ENCODE results near the gene PLEKHM1.
"Not testable (repeated sequence)": the region's sequence is repeated elsewhere in the genome, so short reads cannot be mapped to it uniquely, and the experiment has no call there.

PLEKHM1 gene

GRCh38 chr17:45441526-45442310 lies 48.8 kb downstream of the PLEKHM1 start:
- no peak for DNase-seq

DNA sequence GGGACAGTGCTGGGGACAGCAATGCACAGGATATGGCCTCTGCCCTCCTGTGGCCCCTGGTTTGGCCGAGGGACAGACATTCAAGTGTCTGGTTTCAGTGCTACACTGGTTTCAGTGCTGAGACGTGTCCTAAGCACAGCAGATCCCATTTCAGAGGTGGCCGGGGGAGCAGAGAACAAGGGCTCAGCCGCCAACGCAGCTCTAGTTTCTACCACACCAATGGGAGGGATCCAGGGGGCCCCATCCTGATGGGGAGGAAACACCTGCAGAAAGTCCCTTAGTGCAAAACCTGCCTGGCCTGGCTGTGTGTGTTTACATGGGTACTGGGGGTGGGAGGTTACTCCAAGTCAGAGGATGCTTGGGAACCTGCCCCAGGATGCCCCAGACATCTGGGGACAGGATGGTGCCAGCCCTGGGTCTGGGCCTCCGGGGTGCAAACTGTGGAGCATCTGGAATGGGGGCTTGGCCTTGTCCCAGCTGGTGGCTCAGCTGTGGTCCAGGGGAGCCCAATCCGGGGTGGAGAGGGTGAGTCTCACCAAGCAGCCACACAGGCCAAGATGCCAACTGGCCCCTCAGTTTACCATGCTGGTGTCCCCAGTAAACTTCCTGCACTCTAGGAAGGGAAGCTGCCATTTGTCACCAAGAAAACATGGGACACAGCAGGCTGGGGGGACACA lies 49.5 kb downstream of the PLEKHM1 start:
- not testable (repeated sequence) for DNase-seq

DNA sequence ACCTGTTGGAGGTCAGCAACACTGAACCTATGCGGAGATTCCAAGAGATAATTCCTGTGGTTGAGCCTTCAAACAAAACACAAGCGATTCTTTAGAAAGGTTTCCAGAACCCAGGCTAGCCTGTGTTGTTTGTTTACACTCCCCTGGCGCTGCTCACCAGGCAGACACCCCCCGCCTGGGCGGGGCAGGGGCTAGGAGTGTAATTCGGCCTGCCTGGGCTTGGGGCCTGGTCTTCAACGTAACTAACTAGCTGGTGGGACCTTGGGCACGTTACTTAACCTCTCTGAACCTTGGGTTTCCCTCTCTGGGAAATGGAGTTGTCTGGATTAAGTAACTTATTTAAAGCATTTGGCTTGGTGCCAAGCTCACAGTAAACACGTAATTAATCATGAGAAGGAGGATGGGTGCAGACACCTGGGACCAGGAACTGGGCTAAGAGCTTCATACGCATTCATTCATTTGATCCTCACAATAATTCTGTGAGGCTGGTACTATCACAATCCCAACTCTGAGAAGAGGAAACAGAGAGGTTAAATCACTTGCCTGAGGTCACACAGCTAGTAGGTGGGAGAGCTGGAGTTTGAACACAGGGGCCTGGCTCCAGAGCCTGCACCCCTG lies 50.3 kb downstream of the PLEKHM1 start:
- DNase-seq = no peak

DNA sequence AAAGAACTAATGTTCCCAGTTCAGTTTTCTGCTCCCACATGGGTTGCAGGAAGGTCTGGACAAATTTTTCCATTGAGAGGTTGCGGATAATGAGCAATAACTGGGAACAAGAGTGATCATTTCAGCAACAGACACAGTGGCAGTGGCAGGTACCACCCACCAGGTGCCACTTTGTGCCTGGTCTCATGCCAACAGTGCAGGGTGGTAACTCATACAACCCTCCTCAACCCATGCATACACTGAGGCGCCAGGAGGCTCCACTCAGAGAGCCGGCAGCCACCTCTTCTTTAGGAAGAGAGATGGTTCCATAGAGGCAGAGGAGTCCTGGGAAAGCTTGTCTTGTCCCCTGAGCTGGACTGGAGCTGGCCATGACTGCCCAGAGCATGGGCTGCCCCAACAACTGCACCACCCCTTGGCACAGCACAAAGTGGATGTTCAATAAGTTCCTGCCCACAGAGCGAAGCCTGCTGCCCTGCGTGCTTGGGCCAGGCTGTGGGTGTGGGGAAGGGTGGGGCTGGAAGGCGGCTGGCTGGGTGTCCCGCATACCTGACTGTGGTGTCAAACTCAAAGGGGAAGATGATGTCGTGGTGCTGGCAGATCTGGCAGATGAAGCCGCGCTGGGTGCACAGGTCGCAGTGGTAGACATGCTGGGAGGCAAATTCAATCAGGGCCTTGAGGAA lies 51.5 kb downstream of the PLEKHM1 start:
- no peak for DNase-seq

- DNase-seq = no peak
Observed at GRCh38 chr17:45437465-45438283, 52.8 kb downstream of the PLEKHM1 start.

DNA sequence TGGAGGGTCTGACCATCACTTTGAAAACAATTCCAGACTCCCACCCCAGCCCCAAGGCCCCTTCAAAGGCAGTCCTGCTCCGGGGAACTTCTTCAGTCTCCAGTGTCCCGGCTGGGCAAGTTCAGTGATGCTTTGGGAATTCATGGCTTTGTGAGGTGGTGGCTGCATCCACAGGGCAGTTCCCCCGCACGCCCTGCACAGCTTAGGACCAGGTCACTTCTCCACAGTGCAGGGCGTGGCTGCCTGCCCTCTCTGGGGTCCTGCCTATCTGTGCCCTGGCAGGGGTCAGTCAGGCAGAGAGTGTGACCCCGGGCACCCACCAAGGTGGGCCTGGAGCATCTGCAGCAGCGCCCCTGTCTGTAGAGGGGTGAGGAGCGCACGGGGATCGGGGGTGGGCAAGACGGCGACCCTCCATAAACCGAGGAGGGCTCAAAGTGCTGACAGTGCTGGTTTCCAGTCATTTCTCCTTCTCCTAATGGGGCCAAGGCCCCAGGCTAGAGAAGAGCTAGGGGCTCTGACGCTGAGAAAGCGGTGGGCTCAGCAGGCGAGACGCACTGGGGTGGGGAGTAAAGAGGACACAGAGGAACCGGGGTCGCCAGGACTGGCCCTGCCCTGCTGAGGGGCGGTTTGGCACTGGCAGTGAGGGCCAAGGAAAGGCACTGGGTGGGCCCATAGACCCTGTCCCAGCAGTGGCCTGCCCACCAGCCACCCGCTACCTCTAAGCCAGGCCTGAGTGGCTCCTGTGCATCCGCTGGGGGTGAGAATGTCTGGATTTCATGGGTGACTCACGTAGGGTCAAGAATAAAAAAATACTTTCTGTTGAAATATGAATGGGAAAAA lies 53.7 kb downstream of the PLEKHM1 start:
- DNase-seq = no peak

GRCh38 chr17:45436161-45436560 lies 54.4 kb downstream of the PLEKHM1 start:
- no peak for DNase-seq

GRCh38 chr17:45435481-45435880 lies 55.0 kb downstream of the PLEKHM1 start:
- no peak for DNase-seq

DNA sequence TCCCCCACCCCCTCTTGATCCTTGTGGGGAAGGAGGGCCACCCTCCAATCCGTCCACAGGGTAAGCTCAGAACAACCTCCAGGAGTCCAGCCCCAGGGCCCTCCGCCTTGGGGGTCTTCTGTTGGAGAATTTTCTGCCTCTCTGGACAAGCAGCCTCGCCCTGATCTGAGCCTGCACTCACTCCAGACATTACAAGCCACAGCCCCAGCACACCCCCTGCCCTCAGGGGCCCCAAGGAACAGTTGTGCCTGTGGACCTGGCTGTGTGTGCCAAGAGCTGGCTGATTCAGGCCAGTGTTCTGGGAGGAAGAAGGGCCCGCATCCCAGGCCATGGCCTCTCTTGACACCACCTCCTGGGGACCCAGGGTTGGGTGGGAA lies 57.4 kb downstream of the PLEKHM1 start:
- no peak for DNase-seq

- no peak for DNase-seq
Observed at GRCh38 chr17:45432405-45433158, 57.9 kb downstream of the PLEKHM1 start, which contains the start of gene ARHGAP27. Gene ARHGAP27 (minus strand): TSS chr17:45432870. CDS start chr17:45430279, 2,591 bp downstream.

GRCh38 chr17:45431531-45432404 lies 58.8 kb downstream of the PLEKHM1 start:
- DNase-seq = no peak

- DNase-seq = no peak
Observed at GRCh38 chr17:45430738-45431530, 59.6 kb downstream of the PLEKHM1 start.

DNA sequence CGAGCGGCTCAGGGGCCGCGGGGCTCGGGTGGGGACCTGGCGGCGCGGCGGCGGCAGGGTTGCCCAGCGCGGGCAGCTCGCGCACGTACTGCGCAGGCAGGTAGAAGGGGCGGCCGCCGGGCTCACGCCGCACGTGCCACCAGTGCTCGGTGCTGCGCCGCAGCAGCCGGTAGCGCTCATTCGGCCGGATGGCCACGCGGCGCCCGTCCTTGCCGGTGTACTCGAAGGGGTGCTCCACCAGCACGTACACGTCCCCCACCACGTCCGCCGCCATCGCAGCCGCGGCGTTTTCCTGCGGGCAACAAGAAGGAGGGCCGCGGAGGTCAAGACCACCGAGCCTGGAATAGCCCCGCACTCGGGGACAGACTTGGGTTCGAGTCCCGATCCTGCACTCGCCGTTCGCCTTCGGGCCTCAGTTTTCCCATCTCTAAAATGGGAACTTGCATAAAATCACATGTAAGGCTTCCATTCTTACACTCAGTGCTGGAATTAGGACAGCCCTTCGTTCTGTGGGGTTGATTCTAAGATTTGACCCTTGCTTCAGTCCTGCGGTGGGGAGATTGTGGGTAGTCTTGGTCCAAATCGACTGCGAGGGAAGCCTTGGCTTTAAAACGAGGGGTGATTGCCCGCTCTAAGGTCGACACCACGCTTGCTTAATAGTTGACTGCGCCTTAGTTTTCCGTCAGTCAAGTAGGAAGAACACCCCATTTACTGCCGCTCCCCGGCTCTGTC lies 60.3 kb downstream of the PLEKHM1 start:
- no peak for DNase-seq

GRCh38 chr17:45429339-45430005 lies 61.0 kb downstream of the PLEKHM1 start:
- DNase-seq = no peak

GRCh38 chr17:45428931-45429338 lies 61.6 kb downstream of the PLEKHM1 start:
- no peak for DNase-seq

- DNase-seq = peak; percentile 75
Observed at GRCh38 chr17:45428050-45428617, 62.4 kb downstream of the PLEKHM1 start.

GRCh38 chr17:45427181-45427835 lies 63.2 kb downstream of the PLEKHM1 start:
- DNase-seq = no peak

Measured in NCI-H2107 (cell line).